Measurements from ENCODE around the gene GPR12.

DNA sequence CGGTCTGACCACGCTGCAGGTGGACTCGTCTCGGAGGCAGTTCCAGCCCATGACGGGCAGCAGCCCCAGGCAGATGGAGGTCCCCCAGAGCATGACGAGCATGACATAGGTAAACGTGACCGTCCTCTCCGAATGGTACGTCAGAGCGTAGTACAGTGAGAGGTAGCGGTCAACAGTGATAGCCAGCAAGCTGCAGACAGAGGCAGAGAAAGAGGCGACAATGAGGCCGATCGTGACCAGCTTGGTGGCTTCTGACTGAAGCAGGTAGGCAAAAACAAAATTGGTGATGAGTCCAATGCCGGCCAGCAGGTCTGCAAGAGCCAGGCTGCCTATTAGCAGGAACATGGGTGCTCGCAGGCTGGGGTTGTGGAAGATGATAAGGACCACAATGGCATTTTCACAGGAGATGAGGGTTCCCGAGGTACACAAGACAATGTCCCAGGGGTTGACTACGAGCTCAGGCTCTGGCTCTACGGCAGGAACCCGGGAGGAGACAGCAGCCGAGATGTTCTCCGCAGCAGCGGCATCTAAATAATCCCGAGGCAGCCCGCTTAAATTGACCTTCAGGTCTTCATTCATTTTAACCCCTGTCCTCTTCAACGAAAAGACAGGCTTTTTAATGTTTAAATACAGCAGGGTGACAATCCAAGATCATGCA is 1.2 kb downstream of the GPR12 start:
- TF ChIP-seq, protein P1, sequence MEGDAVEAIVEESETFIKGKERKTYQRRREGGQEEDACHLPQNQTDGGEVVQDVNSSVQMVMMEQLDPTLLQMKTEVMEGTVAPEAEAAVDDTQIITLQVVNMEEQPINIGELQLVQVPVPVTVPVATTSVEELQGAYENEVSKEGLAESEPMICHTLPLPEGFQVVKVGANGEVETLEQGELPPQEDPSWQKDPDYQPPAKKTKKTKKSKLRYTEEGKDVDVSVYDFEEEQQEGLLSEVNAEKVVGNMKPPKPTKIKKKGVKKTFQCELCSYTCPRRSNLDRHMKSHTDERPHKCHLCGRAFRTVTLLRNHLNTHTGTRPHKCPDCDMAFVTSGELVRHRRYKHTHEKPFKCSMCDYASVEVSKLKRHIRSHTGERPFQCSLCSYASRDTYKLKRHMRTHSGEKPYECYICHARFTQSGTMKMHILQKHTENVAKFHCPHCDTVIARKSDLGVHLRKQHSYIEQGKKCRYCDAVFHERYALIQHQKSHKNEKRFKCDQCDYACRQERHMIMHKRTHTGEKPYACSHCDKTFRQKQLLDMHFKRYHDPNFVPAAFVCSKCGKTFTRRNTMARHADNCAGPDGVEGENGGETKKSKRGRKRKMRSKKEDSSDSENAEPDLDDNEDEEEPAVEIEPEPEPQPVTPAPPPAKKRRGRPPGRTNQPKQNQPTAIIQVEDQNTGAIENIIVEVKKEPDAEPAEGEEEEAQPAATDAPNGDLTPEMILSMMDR (IDR thresholded peaks at IDR 0.05): no peak
- TF ChIP-seq POLR2A (IDR thresholded peaks at IDR 0.05): no peak

All from right lobe of liver (tissue), 4 donors.